Measurements from ENCODE around the gene TRPM7.
"Not testable (repeated sequence)": the region's sequence is repeated elsewhere in the genome, so short reads cannot be mapped to it uniquely, and the experiment has no call there.

Gene TRPM7

GRCh38 chr15:50686469-50687301, at the start of gene TRPM7:
TRPM7 (minus strand) TSS chr15:50686797; CDS start chr15:50686533, 264 bp downstream.
- in situ Hi-C loops (cut with MboI; ENCODE audit: low sequenced_read_pairs) = loop anchor here (10.0 kb wide), 1 partner anchor 198 kb away; no protein-coding TSS in a partner anchor

- in situ Hi-C loops (cut with MboI; ENCODE audit: low sequenced_read_pairs) = no loop called here
Observed at GRCh38 chr15:50735156-50735555, 48.6 kb upstream of the TRPM7 start.

- in situ Hi-C loops (cut with MboI; ENCODE audit: low sequenced_read_pairs) = no loop called here
Observed at GRCh38 chr15:50726315-50726714, 39.7 kb upstream of the TRPM7 start.

- in situ Hi-C loops (cut with MboI; ENCODE audit: low sequenced_read_pairs) = no loop called here
Observed at GRCh38 chr15:50718700-50719125, 32.1 kb upstream of the TRPM7 start.

GRCh38 chr15:50712018-50712417, 25.4 kb upstream of the TRPM7 start:
- in situ Hi-C loops (cut with MboI; ENCODE audit: low sequenced_read_pairs) = no loop called here

GRCh38 chr15:50710585-50710984, 24.0 kb upstream of the TRPM7 start:
- in situ Hi-C loops (cut with MboI; ENCODE audit: low sequenced_read_pairs) = no loop called here

- in situ Hi-C loops (cut with MboI; ENCODE audit: low sequenced_read_pairs) = no loop called here
Observed at GRCh38 chr15:50707878-50708427, 21.4 kb upstream of the TRPM7 start.

- in situ Hi-C loops (cut with MboI; ENCODE audit: low sequenced_read_pairs) = no loop called here
Observed at GRCh38 chr15:50702762-50703334, 16.3 kb upstream of the TRPM7 start.

GRCh38 chr15:50698101-50698500, 11.5 kb upstream of the TRPM7 start:
- in situ Hi-C loops (cut with MboI; ENCODE audit: low sequenced_read_pairs) = no loop called here

- in situ Hi-C loops (cut with MboI; ENCODE audit: low sequenced_read_pairs) = no loop called here
Observed at GRCh38 chr15:50697109-50697797, 10.7 kb upstream of the TRPM7 start.

- in situ Hi-C loops (cut with MboI; ENCODE audit: low sequenced_read_pairs) = not testable (repeated sequence)
Observed at GRCh38 chr15:50694634-50695165, 8.1 kb upstream of the TRPM7 start.

- in situ Hi-C loops (cut with MboI; ENCODE audit: low sequenced_read_pairs) = loop anchor here (10.0 kb wide), 1 partner anchor 197 kb away; no protein-coding TSS in a partner anchor
Observed at GRCh38 chr15:50687302-50687902, 805 bp upstream of the TRPM7 start.

GRCh38 chr15:50685976-50686468, 575 bp downstream of the TRPM7 start:
- in situ Hi-C loops (cut with MboI; ENCODE audit: low sequenced_read_pairs) = loop anchor here (10.0 kb wide), 1 partner anchor 199 kb away; no protein-coding TSS in a partner anchor

- in situ Hi-C loops (cut with MboI; ENCODE audit: low sequenced_read_pairs) = loop anchor here (10.0 kb wide), 1 partner anchor 199 kb away; no protein-coding TSS in a partner anchor
Observed at GRCh38 chr15:50685191-50685975, 1.2 kb downstream of the TRPM7 start.

- in situ Hi-C loops (cut with MboI; ENCODE audit: low sequenced_read_pairs) = loop anchor here (10.0 kb wide), 1 partner anchor 203 kb away; no protein-coding TSS in a partner anchor
Observed at GRCh38 chr15:50681467-50681866, 5.1 kb downstream of the TRPM7 start.

- in situ Hi-C loops (cut with MboI; ENCODE audit: low sequenced_read_pairs) = no loop called here
Observed at GRCh38 chr15:50676799-50677483, 9.7 kb downstream of the TRPM7 start.

- in situ Hi-C loops (cut with MboI; ENCODE audit: low sequenced_read_pairs) = no loop called here
Observed at GRCh38 chr15:50675535-50676144, 11.0 kb downstream of the TRPM7 start.

GRCh38 chr15:50670115-50670514, 16.5 kb downstream of the TRPM7 start:
- in situ Hi-C loops (cut with MboI; ENCODE audit: low sequenced_read_pairs) = no loop called here

Data from HL-60/S4 (cell line).